Right lobe of liver (tissue), 6 donors: ENCODE data around the gene FERD3L. TPM values are rescaled to one million over a fixed set of nuclear protein-coding genes. Genes with fewer than 3 reads are reported as not detected.

Source experiments
- ATAC-seq, 4 donors: fragments of 200-7000 bp; cut with Tn5 transposase; one replicate each; pipeline ENCODE4 v1.9.1; 2020; ENCODE audit warnings: mild to moderate bottlenecking in 4 of 4, moderate library complexity in 4 of 4
- DNase-seq, 3 donors: peaks; one replicate each; pipeline ENCODE4 v3.0.0-alpha.2; 2020
- H3K27ac ChIP-seq, 3 donors: fragments of 200-600 bp; one replicate each; pipeline ENCODE4 v1.8.0; 2022
- H3K27me3 ChIP-seq, 2 donors: fragments of 200-600 bp; one replicate each; pipeline ENCODE4 v1.8.0; 2022
- H3K36me3 ChIP-seq, 4 donors: fragments of 200-600 bp; sonication (generic) in 1 of 4; one replicate each; pipeline versions ENCODE4 v1.5.1 to v1.8.0; 2017 to 2022; ENCODE audit warnings: control low read depth in 1 of 4
- H3K4me1 ChIP-seq, 4 donors: fragments of 200-600 bp; sonication (generic) in 1 of 4; one replicate each; pipeline versions ENCODE4 v1.5.1 to v1.8.0; 2017 to 2022; ENCODE audit warnings: control low read depth in 1 of 4
- H3K4me3 ChIP-seq, 3 donors: fragments of 200-600 bp; one replicate each; pipeline ENCODE4 v1.8.0; 2022
- H3K9me3 ChIP-seq, 4 donors: fragments of 200-600 bp; sonication (generic) in 1 of 4; one replicate each; pipeline versions ENCODE4 v1.5.1 to v1.8.0; 2017 to 2022; ENCODE audit warnings: control low read depth in 1 of 4
- CTCF ChIP-seq, 4 donors: fragments of 200-600 bp in 3 of 4; fragments of 450-650 bp in 1 of 4; IDR thresholded peaks; one replicate each; pipeline versions ENCODE4 v1.5.1 to v1.8.0; 2016 to 2022; ENCODE audit warnings: antibody characterized with exemption in 4 of 4, mild to moderate bottlenecking in 2 of 4
- POLR2A ChIP-seq: fragments of 450-650 bp; IDR thresholded peaks from one replicate; pipeline ENCODE4 v1.6.1; 2017; ENCODE audit warnings: antibody characterized with exemption, mild to moderate bottlenecking
- WGBS: methylation state at CpG from one replicate; pipeline ENCODE4 v1.1.6; 2018; ENCODE audit warnings: low coverage, low lambda C conversion rate; ENCODE audit not compliant: insufficient coverage; ENCODE audit errors: missing lambda C conversion rate; 5-methylcytosine and 5-hydroxymethylcytosine counted together
- intact Hi-C, 2 donors: fragments of 100-400 bp; cut with DNase I; formaldehyde crosslinking; loops; one replicate each; pipeline versions ENCODE4 v1.11.2 to v1.14.1; 2022
- total RNA-seq, 6 experiments: library from RNA; depleted of rRNA in 2 of 6; stranded (reverse); fragments of >200 nt in 2 of 6; fragmentation: NEBNext Ultra II Directional in 3 of 6; extraction: Animal tissue kit (Norgen Biotek cat#: 25700) in 3 of 6; gene quantifications; one replicate each; pipeline versions ENCODE4 v1.1.0 to v1.2.4, GENCODE V29; 2016 to 2023
- donor health status: DM: no; HTN: yes; CAD: no.
- donor health status: DM: no; HTN: no; CAD: no.
- donor health status: DM: no; HTN: no; CAD: no.
- donor health status: DM: no; HTN: yes; CAD: no.
- donor health status: DM: no; HTN: yes; CAD: no.

Gene FERD3L
- total RNA-seq, 6 experiments from 2014 or later = not detected

DNA sequence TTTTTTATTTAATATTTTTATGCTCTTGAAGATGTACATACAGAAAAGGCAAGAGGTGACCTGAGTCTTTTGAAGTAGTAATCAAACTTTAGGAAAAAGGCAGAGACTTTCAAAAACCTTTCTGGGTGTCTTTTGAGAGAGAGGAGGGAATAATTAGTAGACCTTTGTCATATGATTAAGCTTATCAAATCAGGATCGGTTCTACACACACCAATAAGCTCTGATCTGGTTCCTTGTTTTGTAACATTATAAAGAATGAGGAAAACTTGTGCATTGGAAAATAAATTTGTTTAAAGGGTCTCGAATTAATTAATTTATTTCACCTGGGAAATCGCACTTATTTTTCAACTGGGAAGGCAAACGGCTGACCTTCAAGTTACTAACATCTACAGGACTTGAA is 39.7 kb downstream of the FERD3L start:
- TF ChIP-seq CTCF (IDR thresholded peaks at IDR 0.05) = no peak
- TF ChIP-seq POLR2A = no peak
- WGBS = 11% methylated on average over 4 of the region's 4 CpGs
- H3K36me3 ChIP-seq = no peaks in the 10 kb centered on the region
- H3K27me3 ChIP-seq = peaks cover 0 to 15% of the 10 kb centered on the region in 2 donors
- intact Hi-C loops = no loop called here
- peaks cover 0 to 5% (median 0%) of the 10 kb centered on the region in 4 donors for H3K4me1 ChIP-seq
- no peak overlapping the region for H3K4me3 ChIP-seq
- no peak for ATAC-seq
- DNase-seq = no peak
- no peak overlapping the region for H3K27ac ChIP-seq
- no peaks in the 10 kb centered on the region for H3K9me3 ChIP-seq

GRCh38 chr7:19104811-19105210 is 40.4 kb downstream of the FERD3L start:
- TF ChIP-seq CTCF (IDR thresholded peaks at IDR 0.05) (no peak), POLR2A (no peak)
- Histone ChIP-seq H3K36me3 (no peaks in the 10 kb centered on the region), H3K4me1 (peaks cover 0 to 5% (median 0%) of the 10 kb centered on the region in 4 donors), H3K4me3 (no peak overlapping the region), H3K27ac (no peak overlapping the region), H3K27me3 (peaks cover 0 to 15% of the 10 kb centered on the region in 2 donors), H3K9me3 (no peaks in the 10 kb centered on the region)
- DNase-seq (no peak), ATAC-seq (no peak)
- WGBS = 43% methylated on average over 4 of the region's 4 CpGs
- intact Hi-C loops = no loop called here

- Histone ChIP-seq H3K4me1 (peaks cover 0 to 5% (median 0%) of the 10 kb centered on the region in 4 donors), H3K27me3 (peaks cover 0 to 15% of the 10 kb centered on the region in 2 donors), H3K9me3 (no peaks in the 10 kb centered on the region), H3K4me3 (no peak overlapping the region), H3K27ac (no peak overlapping the region), H3K36me3 (no peaks in the 10 kb centered on the region)
- TF ChIP-seq CTCF (IDR thresholded peaks at IDR 0.05) (no peak), POLR2A (no peak)
- WGBS = 75% methylated on average over 4 of the region's 4 CpGs
- DNase-seq = no peak
- ATAC-seq = no peak
- intact Hi-C loops = no loop called here
These were observed 42.3 kb downstream of the FERD3L start for GRCh38 chr7:19102884-19103283.

DNA sequence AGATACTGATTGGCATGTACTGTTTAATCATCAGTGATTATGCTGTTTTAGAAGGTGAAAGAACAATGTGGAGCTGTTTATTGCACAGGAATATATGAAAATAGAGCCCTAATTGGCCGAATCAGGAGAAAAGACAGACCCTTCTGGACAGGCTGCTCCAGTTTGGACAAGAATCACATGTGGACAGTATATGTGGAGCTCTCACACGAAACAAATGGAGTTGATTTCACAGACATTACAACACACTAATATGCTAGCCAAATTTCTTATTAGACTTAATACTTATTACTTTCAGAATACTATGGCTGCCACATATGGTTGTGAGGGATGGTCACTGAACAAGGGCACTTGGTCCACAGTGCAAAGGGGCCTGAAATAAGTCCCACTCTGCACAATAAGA is 43.3 kb downstream of the FERD3L start:
- no peak for TF ChIP-seq POLR2A
- TF ChIP-seq CTCF (IDR thresholded peaks at IDR 0.05) = no peak
- Histone ChIP-seq H3K36me3 (no peaks in the 10 kb centered on the region), H3K9me3 (no peaks in the 10 kb centered on the region), H3K27ac (no peak overlapping the region), H3K27me3 (peaks cover 0 to 8% of the 10 kb centered on the region in 2 donors), H3K4me3 (no peak overlapping the region), H3K4me1 (no peaks in the 10 kb centered on the region)
- DNase-seq = no peak
- intact Hi-C loops = no loop called here
- 13% methylated on average over 2 of the region's 2 CpGs for WGBS
- no peak for ATAC-seq

GRCh38 chr7:19101472-19101871 is 43.7 kb downstream of the FERD3L start:
- no peak for ATAC-seq
- no peaks in the 10 kb centered on the region for H3K9me3 ChIP-seq
- H3K4me1 ChIP-seq = no peaks in the 10 kb centered on the region
- H3K36me3 ChIP-seq = no peaks in the 10 kb centered on the region
- no peak for DNase-seq
- intact Hi-C loops = no loop called here
- H3K27me3 ChIP-seq = peaks cover 0 to 7% of the 10 kb centered on the region in 2 donors
- WGBS = 60% methylated on average over 1 of the region's 1 CpG
- TF ChIP-seq POLR2A (no peak), CTCF (IDR thresholded peaks at IDR 0.05) (no peak)
- no peak overlapping the region for H3K27ac ChIP-seq
- no peak overlapping the region for H3K4me3 ChIP-seq
